Measurements from ENCODE around the gene TBC1D4.

- no peak for TF ChIP-seq CTCF (IDR thresholded peaks at IDR 0.05; ENCODE audit: insufficient read depth, low read depth, low read length)
- no peak for TF ChIP-seq EZH2 (IDR thresholded peaks at IDR 0.05; ENCODE audit: insufficient read depth, low read length)
Measured at GRCh38 chr13:75482820-75483079, 781 bp upstream of the TBC1D4 start.

Data from astrocyte (in vitro differentiated cells and primary cell).